PFSK-1 (cell line): Measurements from ENCODE around the gene FTH1.

ENCODE experiments used
- POLR2AphosphoS5 ChIP-seq: IDR thresholded peaks from 2 replicates; pipeline ENCODE4 v1.6.1; 2012; ENCODE audit warnings: low read depth, mild to moderate bottlenecking, control low read depth, low read length, moderate library complexity
- SIN3A ChIP-seq: IDR thresholded peaks from 2 replicates; pipeline ENCODE4 v1.6.1; 2012; ENCODE audit warnings: mild to moderate bottlenecking, low read length, moderate library complexity, borderline replicate concordance; ENCODE audit not compliant: insufficient read depth

GRCh38 chr11:61955422-61956135 is 11.9 kb downstream of the FTH1 start:
- TF ChIP-seq SIN3A (no peak), POLR2AphosphoS5 (no peak)
